ENCODE data around the gene ZFAND2B.
"Not testable (repeated sequence)": the region's sequence is repeated elsewhere in the genome, so short reads cannot be mapped to it uniquely, and the experiment has no call there.

The ZFAND2B gene

GRCh38 chr2:219175928-219176817 is 30.4 kb upstream of the ZFAND2B start:
- peak; percentile 69 for DNase-seq

- DNase-seq, result peak; percentile 91
Observed at GRCh38 chr2:219176818-219177551, 29.6 kb upstream of the ZFAND2B start, which contains the start of gene CNPPD1. Gene CNPPD1 (minus strand): TSS chr2:219176925. CDS start chr2:219176828, 97 bp downstream.

- DNase-seq, result peak; percentile 88
Observed at GRCh38 chr2:219177552-219178376, 28.8 kb upstream of the ZFAND2B start, which contains the start of gene RETREG2. Gene RETREG2 (plus strand): TSS chr2:219178275. CDS start chr2:219178353, 78 bp downstream.

- DNase-seq, result peak; percentile 73
Observed at GRCh38 chr2:219178377-219179175, 28.0 kb upstream of the ZFAND2B start.

- DNase-seq, result no peak
Observed at GRCh38 chr2:219179601-219180465, 26.7 kb upstream of the ZFAND2B start.

- no peak for DNase-seq
Observed at GRCh38 chr2:219180961-219181360, 25.6 kb upstream of the ZFAND2B start.

- no peak for DNase-seq
Observed at GRCh38 chr2:219181531-219181930, 25.1 kb upstream of the ZFAND2B start.

- DNase-seq, result no peak
Observed at GRCh38 chr2:219182331-219183150, 24.0 kb upstream of the ZFAND2B start.

GRCh38 chr2:219183151-219183772 is 23.3 kb upstream of the ZFAND2B start:
- DNase-seq, result no peak

GRCh38 chr2:219184121-219184520 is 22.5 kb upstream of the ZFAND2B start:
- DNase-seq, result no peak

- DNase-seq, result no peak
Observed at GRCh38 chr2:219186754-219187456, 19.7 kb upstream of the ZFAND2B start.

GRCh38 chr2:219197388-219197787 is 9.2 kb upstream of the ZFAND2B start:
- DNase-seq, result no peak

- DNase-seq, result no peak
Observed at GRCh38 chr2:219198974-219199373, 7.6 kb upstream of the ZFAND2B start.

GRCh38 chr2:219199470-219200211 is 6.9 kb upstream of the ZFAND2B start:
- no peak for DNase-seq

- DNase-seq, result peak; percentile 75
Observed at GRCh38 chr2:219200502-219201326, 5.9 kb upstream of the ZFAND2B start.

GRCh38 chr2:219201331-219201730 is 5.3 kb upstream of the ZFAND2B start:
- DNase-seq, result not testable (repeated sequence)
